HEK293 (cell line): ENCODE measurements around the gene METTL1.

ENCODE experiments used
- CTCF ChIA-PET: fragments of 350-600 bp; formaldehyde crosslinking; extraction: SDS; loops from one replicate; lab custom pipeline; 2021; ENCODE audit warnings: antibody characterized with exemption; lab: Yijun Ruan, JAX
- POLR2A ChIA-PET: fragments of 300-600 bp; formaldehyde crosslinking; extraction: SDS; loops from one replicate; lab custom pipeline; 2020; ENCODE audit warnings: antibody characterized with exemption, inconsistent platforms; lab: Yijun Ruan, JAX
- H3K27ac ChIP-seq: fragments of 200-500 bp; sonication (Bioruptor generic); 2 replicates; pipeline ENCODE4 v1.5.1; 2014; ENCODE audit warnings: low read depth, low read length, control low read depth, inconsistent platforms; ENCODE audit errors: extremely low read depth
- H3K36me3 ChIP-seq, 2 experiments: fragments of 200-500 bp in 1 of 2; sonication (Bioruptor generic) in 1 of 2; 1 replicate in 1 of 2; 2 replicates in 1 of 2; pipeline ENCODE4 v1.5.1; 2014 to 2017; ENCODE audit warnings: inconsistent platforms in 2 of 2, low read length in 2 of 2; ENCODE audit not compliant: control insufficient read depth in 2 of 2, insufficient read depth in 1 of 2
- H3K4me1 ChIP-seq: fragments of 200-500 bp; sonication (Bioruptor generic); 2 replicates; pipeline ENCODE4 v1.5.1; 2014; ENCODE audit warnings: mild to moderate bottlenecking, low read length, inconsistent platforms; ENCODE audit not compliant: control insufficient read depth, insufficient read depth
- H3K4me3 ChIP-seq: 2 replicates; pipeline ENCODE4 v1.5.1; 2011; ENCODE audit warnings: low read depth, mild to moderate bottlenecking, control low read depth, low read length, moderate library complexity
- H3K9me3 ChIP-seq: fragments of 200-500 bp; sonication (Bioruptor generic); 2 replicates; pipeline ENCODE4 v1.5.1; 2014; ENCODE audit warnings: low read depth, low read length, inconsistent platforms; ENCODE audit not compliant: control insufficient read depth, insufficient read depth
- HOXD13 ChIP-seq: sonication (generic); formaldehyde crosslinking; IDR thresholded peaks from 2 replicates; pipeline ENCODE4 v1.8.0; 2022; ENCODE audit warnings: missing genetic modification reagents, borderline replicate concordance
- IKZF3 ChIP-seq: fragments of 450-650 bp; IDR thresholded peaks from 2 replicates; pipeline ENCODE4 v1.5.0; 2018; ENCODE audit warnings: missing biosample characterization, mild to moderate bottlenecking, missing genetic modification characterization, moderate library complexity
- ZEB2 ChIP-seq: fragments of 450-650 bp; formaldehyde crosslinking; IDR thresholded peaks from 2 replicates; pipeline ENCODE4 v1.5.1; 2016; ENCODE audit warnings: missing biosample characterization, missing genetic modification characterization
- ZFP41 ChIP-seq: fragments of 450-650 bp; formaldehyde crosslinking; IDR thresholded peaks from 2 replicates; pipeline ENCODE4 v1.5.1; 2016; ENCODE audit warnings: missing biosample characterization, missing genetic modification characterization, borderline replicate concordance
- ZFP69B ChIP-seq: fragments of 450-650 bp; formaldehyde crosslinking; IDR thresholded peaks from 2 replicates; pipeline ENCODE4 v1.5.1; 2016; ENCODE audit warnings: missing biosample characterization, missing genetic modification characterization
- ZNF10 ChIP-seq: fragments of 450-650 bp; formaldehyde crosslinking; IDR thresholded peaks from 2 replicates; pipeline ENCODE4 v1.5.1; 2017; ENCODE audit warnings: missing biosample characterization, missing genetic modification characterization
- ZNF19 ChIP-seq: fragments of 450-650 bp; formaldehyde crosslinking; IDR thresholded peaks from 2 replicates; pipeline ENCODE4; 2016; ENCODE audit warnings: missing biosample characterization, missing genetic modification characterization, low read depth
- ZNF341 ChIP-seq: fragments of 450-650 bp; formaldehyde crosslinking; IDR thresholded peaks from 2 replicates; pipeline ENCODE4; 2016; ENCODE audit warnings: low read depth, missing biosample characterization, missing genetic modification characterization
- TF ChIP-seq, protein P1 (sequence below): fragments of 450-650 bp; formaldehyde crosslinking; IDR thresholded peaks from 2 replicates; pipeline ENCODE4 v1.5.1; 2017; ENCODE audit warnings: missing biosample characterization, mild to moderate bottlenecking, missing genetic modification characterization, moderate library complexity
- TF ChIP-seq, protein P2 (sequence below): fragments of 450-650 bp; formaldehyde crosslinking; IDR thresholded peaks from 2 replicates; pipeline ENCODE4 v1.5.1; 2016; ENCODE audit warnings: missing biosample characterization, missing genetic modification characterization
- TF ChIP-seq, protein P3 (sequence below): fragments of 450-650 bp; formaldehyde crosslinking; IDR thresholded peaks from 2 replicates; pipeline ENCODE4 v1.5.1; 2017; ENCODE audit warnings: missing biosample characterization, missing genetic modification characterization
- TF ChIP-seq, protein P4 (sequence below): fragments of 450-650 bp; formaldehyde crosslinking; IDR thresholded peaks from 2 replicates; pipeline ENCODE4 v1.5.1; 2016; ENCODE audit warnings: missing biosample characterization, missing genetic modification characterization
- TF ChIP-seq, protein P5 (sequence below): fragments of 450-650 bp; formaldehyde crosslinking; conservative IDR thresholded peaks from 2 replicates; pipeline ENCODE4 v1.5.1; 2016; ENCODE audit warnings: low read depth, missing biosample characterization, missing genetic modification characterization
- TF ChIP-seq, protein P6 (sequence below): fragments of 450-650 bp; formaldehyde crosslinking; IDR thresholded peaks from 2 replicates; pipeline ENCODE4 v1.5.1; 2016; ENCODE audit warnings: missing biosample characterization, missing genetic modification characterization

Gene METTL1

DNA sequence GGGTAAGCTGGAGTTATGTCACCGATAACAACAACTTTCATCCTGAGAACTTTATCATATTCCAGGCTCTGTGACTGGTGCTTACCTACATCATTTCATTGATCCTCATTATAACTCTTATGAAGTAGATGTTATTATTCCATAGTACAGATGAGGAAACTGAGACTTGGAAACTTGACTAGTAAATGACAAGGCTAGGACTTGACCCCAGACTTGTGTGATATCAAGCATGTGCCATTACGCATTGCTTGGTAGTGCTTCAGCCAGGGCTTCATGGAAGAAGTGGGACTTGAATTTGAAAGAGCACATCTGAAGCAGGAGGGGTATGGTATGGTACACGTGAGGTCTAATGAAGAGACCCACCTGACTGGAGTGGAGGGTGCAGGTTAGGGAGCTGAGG, 34.8 kb upstream of the METTL1 start:
- ChIA-PET CTCF (interaction anchor here (0.6 to 0.8 kb wide), 3 partner anchors 10 to 99 kb away, joined by 3 to 4 read pairs (median 3); no protein-coding TSS in a partner anchor), POLR2A (no interaction called here)
- no peak overlapping the region for H3K27ac ChIP-seq
- TF ChIP-seq, protein P1, sequence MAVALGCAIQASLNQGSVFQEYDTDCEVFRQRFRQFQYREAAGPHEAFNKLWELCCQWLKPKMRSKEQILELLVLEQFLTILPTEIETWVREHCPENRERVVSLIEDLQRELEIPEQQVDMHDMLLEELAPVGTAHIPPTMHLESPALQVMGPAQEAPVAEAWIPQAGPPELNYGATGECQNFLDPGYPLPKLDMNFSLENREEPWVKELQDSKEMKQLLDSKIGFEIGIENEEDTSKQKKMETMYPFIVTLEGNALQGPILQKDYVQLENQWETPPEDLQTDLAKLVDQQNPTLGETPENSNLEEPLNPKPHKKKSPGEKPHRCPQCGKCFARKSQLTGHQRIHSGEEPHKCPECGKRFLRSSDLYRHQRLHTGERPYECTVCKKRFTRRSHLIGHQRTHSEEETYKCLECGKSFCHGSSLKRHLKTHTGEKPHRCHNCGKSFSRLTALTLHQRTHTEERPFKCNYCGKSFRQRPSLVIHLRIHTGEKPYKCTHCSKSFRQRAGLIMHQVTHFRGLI (tag by site-specific recombination): no peak
- TF ChIP-seq ZNF10 (tag by site-specific recombination): no peak
- TF ChIP-seq, protein P2, sequence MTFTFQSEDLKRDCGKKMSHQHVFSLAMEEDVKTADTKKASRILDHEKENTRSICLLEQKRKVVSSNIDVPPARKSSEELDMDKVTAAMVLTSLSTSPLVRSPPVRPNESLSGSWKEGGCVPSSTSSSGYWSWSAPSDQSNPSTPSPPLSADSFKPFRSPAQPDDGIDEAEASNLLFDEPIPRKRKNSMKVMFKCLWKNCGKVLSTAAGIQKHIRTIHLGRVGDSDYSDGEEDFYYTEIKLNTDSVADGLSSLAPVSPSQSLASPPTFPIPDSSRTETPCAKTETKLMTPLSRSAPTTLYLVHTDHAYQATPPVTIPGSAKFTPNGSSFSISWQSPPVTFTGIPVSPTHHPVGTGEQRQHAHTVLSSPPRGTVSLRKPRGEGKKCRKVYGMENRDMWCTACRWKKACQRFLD: no peak
- TF ChIP-seq, protein P3, sequence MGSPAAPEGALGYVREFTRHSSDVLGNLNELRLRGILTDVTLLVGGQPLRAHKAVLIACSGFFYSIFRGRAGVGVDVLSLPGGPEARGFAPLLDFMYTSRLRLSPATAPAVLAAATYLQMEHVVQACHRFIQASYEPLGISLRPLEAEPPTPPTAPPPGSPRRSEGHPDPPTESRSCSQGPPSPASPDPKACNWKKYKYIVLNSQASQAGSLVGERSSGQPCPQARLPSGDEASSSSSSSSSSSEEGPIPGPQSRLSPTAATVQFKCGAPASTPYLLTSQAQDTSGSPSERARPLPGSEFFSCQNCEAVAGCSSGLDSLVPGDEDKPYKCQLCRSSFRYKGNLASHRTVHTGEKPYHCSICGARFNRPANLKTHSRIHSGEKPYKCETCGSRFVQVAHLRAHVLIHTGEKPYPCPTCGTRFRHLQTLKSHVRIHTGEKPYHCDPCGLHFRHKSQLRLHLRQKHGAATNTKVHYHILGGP (tag by site-specific recombination): no peak
- TF ChIP-seq, protein P4, sequence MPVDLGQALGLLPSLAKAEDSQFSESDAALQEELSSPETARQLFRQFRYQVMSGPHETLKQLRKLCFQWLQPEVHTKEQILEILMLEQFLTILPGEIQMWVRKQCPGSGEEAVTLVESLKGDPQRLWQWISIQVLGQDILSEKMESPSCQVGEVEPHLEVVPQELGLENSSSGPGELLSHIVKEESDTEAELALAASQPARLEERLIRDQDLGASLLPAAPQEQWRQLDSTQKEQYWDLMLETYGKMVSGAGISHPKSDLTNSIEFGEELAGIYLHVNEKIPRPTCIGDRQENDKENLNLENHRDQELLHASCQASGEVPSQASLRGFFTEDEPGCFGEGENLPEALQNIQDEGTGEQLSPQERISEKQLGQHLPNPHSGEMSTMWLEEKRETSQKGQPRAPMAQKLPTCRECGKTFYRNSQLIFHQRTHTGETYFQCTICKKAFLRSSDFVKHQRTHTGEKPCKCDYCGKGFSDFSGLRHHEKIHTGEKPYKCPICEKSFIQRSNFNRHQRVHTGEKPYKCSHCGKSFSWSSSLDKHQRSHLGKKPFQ (tag by site-specific recombination): no peak
- TF ChIP-seq HOXD13 (CRISPR knock-in tag): no peak
- no peak for TF ChIP-seq ZNF341 (tag by site-specific recombination)
- TF ChIP-seq ZFP41 (tag by site-specific recombination): no peak
- TF ChIP-seq, protein P5, sequence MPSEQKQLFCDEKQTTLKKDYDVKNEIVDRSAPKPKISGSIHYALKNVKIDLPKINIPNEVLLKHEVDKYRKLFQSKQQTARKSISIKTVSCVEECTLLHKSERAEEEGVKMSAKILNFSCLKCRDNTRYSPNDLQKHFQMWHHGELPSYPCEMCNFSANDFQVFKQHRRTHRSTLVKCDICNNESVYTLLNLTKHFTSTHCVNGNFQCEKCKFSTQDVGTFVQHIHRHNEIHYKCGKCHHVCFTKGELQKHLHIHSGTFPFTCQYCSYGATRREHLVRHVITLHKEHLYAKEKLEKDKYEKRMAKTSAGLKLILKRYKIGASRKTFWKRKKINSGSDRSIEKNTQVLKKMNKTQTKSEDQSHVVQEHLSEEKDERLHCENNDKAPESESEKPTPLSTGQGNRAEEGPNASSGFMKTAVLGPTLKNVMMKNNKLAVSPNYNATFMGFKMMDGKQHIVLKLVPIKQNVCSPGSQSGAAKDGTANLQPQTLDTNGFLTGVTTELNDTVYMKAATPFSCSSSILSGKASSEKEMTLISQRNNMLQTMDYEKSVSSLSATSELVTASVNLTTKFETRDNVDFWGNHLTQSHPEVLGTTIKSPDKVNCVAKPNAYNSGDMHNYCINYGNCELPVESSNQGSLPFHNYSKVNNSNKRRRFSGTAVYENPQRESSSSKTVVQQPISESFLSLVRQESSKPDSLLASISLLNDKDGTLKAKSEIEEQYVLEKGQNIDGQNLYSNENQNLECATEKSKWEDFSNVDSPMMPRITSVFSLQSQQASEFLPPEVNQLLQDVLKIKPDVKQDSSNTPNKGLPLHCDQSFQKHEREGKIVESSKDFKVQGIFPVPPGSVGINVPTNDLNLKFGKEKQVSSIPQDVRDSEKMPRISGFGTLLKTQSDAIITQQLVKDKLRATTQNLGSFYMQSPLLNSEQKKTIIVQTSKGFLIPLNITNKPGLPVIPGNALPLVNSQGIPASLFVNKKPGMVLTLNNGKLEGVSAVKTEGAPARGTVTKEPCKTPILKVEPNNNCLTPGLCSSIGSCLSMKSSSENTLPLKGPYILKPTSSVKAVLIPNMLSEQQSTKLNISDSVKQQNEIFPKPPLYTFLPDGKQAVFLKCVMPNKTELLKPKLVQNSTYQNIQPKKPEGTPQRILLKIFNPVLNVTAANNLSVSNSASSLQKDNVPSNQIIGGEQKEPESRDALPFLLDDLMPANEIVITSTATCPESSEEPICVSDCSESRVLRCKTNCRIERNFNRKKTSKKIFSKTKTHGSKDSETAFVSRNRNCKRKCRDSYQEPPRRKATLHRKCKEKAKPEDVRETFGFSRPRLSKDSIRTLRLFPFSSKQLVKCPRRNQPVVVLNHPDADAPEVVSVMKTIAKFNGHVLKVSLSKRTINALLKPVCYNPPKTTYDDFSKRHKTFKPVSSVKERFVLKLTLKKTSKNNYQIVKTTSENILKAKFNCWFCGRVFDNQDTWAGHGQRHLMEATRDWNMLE (tag by site-specific recombination): no peak
- no peak for TF ChIP-seq ZNF19 (tag by site-specific recombination)
- no peak for TF ChIP-seq ZEB2 (tag by site-specific recombination)
- TF ChIP-seq, protein P6, sequence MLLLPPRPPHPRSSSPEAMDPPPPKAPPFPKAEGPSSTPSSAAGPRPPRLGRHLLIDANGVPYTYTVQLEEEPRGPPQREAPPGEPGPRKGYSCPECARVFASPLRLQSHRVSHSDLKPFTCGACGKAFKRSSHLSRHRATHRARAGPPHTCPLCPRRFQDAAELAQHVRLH (tag by site-specific recombination): no peak
- no peak for TF ChIP-seq ZFP69B (tag by site-specific recombination)
- TF ChIP-seq IKZF3 (tag by site-specific recombination): no peak
- H3K4me1 ChIP-seq: no peaks in the 10 kb centered on the region
- no peak overlapping the region for H3K4me3 ChIP-seq
- H3K9me3 ChIP-seq: no peaks in the 10 kb centered on the region
- peaks cover 5 to 68% of the 10 kb centered on the region in 2 experiments; a peak in 2 of 3 replicates for H3K36me3 ChIP-seq
